Panc1 (cell line): Measurements from ENCODE around the gene RASGRF2. TPM values are rescaled to one million over a fixed set of nuclear protein-coding genes. Genes with fewer than 3 reads are reported as not detected.

Source experiments
- ATAC-seq: fragments of 200-7000 bp; cut with Tn5 transposase; 2 replicates; pipeline ENCODE4 v1.9.1; 2020; ENCODE audit warnings: mild to moderate bottlenecking, moderate library complexity
- BruUV-seq: library from RNA; stranded (reverse); fragments of 400-500 nt; replicated peaks from 2 replicates; lab custom pipeline; 2021; lab: Mats Ljungman, UMichigan
- CTCF ChIA-PET: fragments of 300-600 bp; sonication (Branson Sonifier 250); formaldehyde crosslinking; loops from one replicate; lab custom pipeline; 2022; ENCODE audit warnings: antibody characterized with exemption; lab: Charles Lee
- POLR2A ChIA-PET: fragments of 300-600 bp; sonication (Branson Sonifier 250); formaldehyde crosslinking; loops from one replicate; lab custom pipeline; 2022; ENCODE audit warnings: antibody characterized with exemption; lab: Charles Lee
- DNase-seq: peaks from one replicate; pipeline ENCODE4 v3.0.0-alpha.2; 2010; ENCODE audit warnings: low read depth, low spot score
- H3K27ac ChIP-seq: 2 replicates; pipeline ENCODE4 v1.5.1; 2011; ENCODE audit warnings: mild to moderate bottlenecking, low read length, inconsistent platforms
- H3K27me3 ChIP-seq: fragments of 200-500 bp; sonication (Bioruptor generic); 2 replicates; pipeline ENCODE4 v1.6.0; 2014; ENCODE audit warnings: low read length, inconsistent platforms; ENCODE audit not compliant: control insufficient read depth, insufficient read depth
- H3K36me3 ChIP-seq: fragments of 200-500 bp; sonication (Bioruptor generic); 2 replicates; pipeline ENCODE4 v1.5.1; 2014; ENCODE audit warnings: inconsistent platforms, mild to moderate bottlenecking, low read length, moderate library complexity; ENCODE audit not compliant: control insufficient read depth, insufficient read depth
- H3K4me1 ChIP-seq: 2 replicates; pipeline ENCODE4 v1.5.1; 2011; ENCODE audit warnings: inconsistent platforms, mild to moderate bottlenecking, low read length, moderate library complexity; ENCODE audit not compliant: control insufficient read depth, insufficient read depth
- H3K4me3 ChIP-seq, 2 experiments: 2 replicates each; pipeline ENCODE4 v1.5.1; 2011 to 2012; ENCODE audit warnings: low read depth in 2 of 2, low read length in 2 of 2, mild to moderate bottlenecking in 2 of 2, inconsistent platforms in 1 of 2, moderate library complexity in 1 of 2
- H3K9me3 ChIP-seq: fragments of 200-500 bp; sonication (Bioruptor generic); 2 replicates; pipeline ENCODE4 v1.5.1; 2014; ENCODE audit warnings: low read depth, mild to moderate bottlenecking, inconsistent platforms, low read length, moderate library complexity; ENCODE audit not compliant: control insufficient read depth, insufficient read depth
- POLR2AphosphoS5 ChIP-seq: IDR thresholded peaks from 2 replicates; pipeline ENCODE4 v1.6.1; 2012; ENCODE audit warnings: mild to moderate bottlenecking, low read depth, low read length, moderate library complexity
- SIN3A ChIP-seq: IDR thresholded peaks from 2 replicates; pipeline ENCODE4 v1.6.1; 2012; ENCODE audit warnings: low read depth, mild to moderate bottlenecking, low read length, moderate library complexity, borderline replicate concordance; ENCODE audit not compliant: insufficient read depth
- TCF7L2 ChIP-seq: IDR thresholded peaks from 2 replicates; pipeline ENCODE4 v1.6.1; 2011; ENCODE audit warnings: mild to moderate bottlenecking, low read depth, low read length, inconsistent platforms
- in situ Hi-C: cut with HindIII; loops from 2 replicates; pipeline ENCODE4 v1.10.0; 2016; ENCODE audit warnings: low sequenced_read_pairs, low pct_unique_long_range_greater_than_20kb
- intact Hi-C: fragments of 100-400 bp; cut with micrococcal nuclease; formaldehyde crosslinking; loops from one replicate; pipeline ENCODE4 v1.10.0; 2022; ENCODE audit not compliant: unreplicated experiment
- total RNA-seq: library from RNA; stranded (reverse); gene quantifications from one replicate; pipeline ENCODE4 v1.2.1, GENCODE V29; 2021; ENCODE audit not compliant: unreplicated experiment
- TF ChIP-seq, protein P1 (sequence below): fragments of 450-650 bp; IDR thresholded peaks from 2 replicates; pipeline ENCODE4 v1.5.1; 2017; ENCODE audit warnings: mild to moderate bottlenecking
- TF ChIP-seq, protein P2 (sequence below), 2 experiments: IDR thresholded peaks; 2 replicates each; pipeline ENCODE4 v1.6.1; 2011 to 2012; ENCODE audit warnings: low read depth in 2 of 2, control low read depth in 1 of 2, low read length in 1 of 2, mild to moderate bottlenecking in 1 of 2, moderate library complexity in 1 of 2; ENCODE audit not compliant: insufficient read depth in 1 of 2

The RASGRF2 gene
- total RNA-seq, 1 experiment from 2014 or later, result 4.7 TPM

DNA sequence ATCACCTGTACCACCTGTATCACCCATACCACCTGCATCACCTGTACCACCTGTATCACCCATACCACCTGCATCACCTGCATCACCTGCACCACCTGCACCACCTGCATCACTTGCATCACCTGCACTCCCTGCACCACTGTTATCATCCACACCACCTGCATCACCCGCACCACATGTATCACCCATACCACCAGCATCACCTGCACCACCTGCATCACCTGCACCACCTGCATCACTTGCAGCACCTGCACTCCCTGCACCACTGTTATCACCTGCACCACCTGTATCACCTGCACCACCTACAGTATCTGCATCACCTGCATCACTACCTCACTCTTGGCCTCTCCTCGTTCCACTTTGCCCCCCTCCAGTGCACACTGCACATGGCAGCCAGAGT is 209.8 kb downstream of the RASGRF2 start:
- ATAC-seq (no peak), DNase-seq (no peak)
- ChIA-PET CTCF (no interaction called here), POLR2A (no interaction called here)
- intact Hi-C loops, result loop anchor here (10.0 kb wide), 1 partner anchor 485 kb away; no protein-coding TSS in a partner anchor
- Histone ChIP-seq H3K27ac (no peak overlapping the region), H3K4me3 (no peak overlapping the region), H3K27me3 (no peaks in the 10 kb centered on the region), H3K9me3 (no peaks in the 10 kb centered on the region), H3K36me3 (no peaks in the 10 kb centered on the region), H3K4me1 (no peaks in the 10 kb centered on the region)
- in situ Hi-C loops, result no loop called here
- no peak for TF ChIP-seq SIN3A
- TF ChIP-seq POLR2AphosphoS5, result no peak
- TF ChIP-seq, protein P1, sequence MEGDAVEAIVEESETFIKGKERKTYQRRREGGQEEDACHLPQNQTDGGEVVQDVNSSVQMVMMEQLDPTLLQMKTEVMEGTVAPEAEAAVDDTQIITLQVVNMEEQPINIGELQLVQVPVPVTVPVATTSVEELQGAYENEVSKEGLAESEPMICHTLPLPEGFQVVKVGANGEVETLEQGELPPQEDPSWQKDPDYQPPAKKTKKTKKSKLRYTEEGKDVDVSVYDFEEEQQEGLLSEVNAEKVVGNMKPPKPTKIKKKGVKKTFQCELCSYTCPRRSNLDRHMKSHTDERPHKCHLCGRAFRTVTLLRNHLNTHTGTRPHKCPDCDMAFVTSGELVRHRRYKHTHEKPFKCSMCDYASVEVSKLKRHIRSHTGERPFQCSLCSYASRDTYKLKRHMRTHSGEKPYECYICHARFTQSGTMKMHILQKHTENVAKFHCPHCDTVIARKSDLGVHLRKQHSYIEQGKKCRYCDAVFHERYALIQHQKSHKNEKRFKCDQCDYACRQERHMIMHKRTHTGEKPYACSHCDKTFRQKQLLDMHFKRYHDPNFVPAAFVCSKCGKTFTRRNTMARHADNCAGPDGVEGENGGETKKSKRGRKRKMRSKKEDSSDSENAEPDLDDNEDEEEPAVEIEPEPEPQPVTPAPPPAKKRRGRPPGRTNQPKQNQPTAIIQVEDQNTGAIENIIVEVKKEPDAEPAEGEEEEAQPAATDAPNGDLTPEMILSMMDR, result no peak
- TF ChIP-seq, protein P2, sequence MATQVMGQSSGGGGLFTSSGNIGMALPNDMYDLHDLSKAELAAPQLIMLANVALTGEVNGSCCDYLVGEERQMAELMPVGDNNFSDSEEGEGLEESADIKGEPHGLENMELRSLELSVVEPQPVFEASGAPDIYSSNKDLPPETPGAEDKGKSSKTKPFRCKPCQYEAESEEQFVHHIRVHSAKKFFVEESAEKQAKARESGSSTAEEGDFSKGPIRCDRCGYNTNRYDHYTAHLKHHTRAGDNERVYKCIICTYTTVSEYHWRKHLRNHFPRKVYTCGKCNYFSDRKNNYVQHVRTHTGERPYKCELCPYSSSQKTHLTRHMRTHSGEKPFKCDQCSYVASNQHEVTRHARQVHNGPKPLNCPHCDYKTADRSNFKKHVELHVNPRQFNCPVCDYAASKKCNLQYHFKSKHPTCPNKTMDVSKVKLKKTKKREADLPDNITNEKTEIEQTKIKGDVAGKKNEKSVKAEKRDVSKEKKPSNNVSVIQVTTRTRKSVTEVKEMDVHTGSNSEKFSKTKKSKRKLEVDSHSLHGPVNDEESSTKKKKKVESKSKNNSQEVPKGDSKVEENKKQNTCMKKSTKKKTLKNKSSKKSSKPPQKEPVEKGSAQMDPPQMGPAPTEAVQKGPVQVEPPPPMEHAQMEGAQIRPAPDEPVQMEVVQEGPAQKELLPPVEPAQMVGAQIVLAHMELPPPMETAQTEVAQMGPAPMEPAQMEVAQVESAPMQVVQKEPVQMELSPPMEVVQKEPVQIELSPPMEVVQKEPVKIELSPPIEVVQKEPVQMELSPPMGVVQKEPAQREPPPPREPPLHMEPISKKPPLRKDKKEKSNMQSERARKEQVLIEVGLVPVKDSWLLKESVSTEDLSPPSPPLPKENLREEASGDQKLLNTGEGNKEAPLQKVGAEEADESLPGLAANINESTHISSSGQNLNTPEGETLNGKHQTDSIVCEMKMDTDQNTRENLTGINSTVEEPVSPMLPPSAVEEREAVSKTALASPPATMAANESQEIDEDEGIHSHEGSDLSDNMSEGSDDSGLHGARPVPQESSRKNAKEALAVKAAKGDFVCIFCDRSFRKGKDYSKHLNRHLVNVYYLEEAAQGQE (IDR thresholded peaks at IDR 0.05; ENCODE audit: insufficient read depth in 1 of 2, low read depth in 2 of 2, low read length in 1 of 2), result no peak
- TF ChIP-seq TCF7L2, result no peak
- BruUV-seq, result no TSS peak

DNA sequence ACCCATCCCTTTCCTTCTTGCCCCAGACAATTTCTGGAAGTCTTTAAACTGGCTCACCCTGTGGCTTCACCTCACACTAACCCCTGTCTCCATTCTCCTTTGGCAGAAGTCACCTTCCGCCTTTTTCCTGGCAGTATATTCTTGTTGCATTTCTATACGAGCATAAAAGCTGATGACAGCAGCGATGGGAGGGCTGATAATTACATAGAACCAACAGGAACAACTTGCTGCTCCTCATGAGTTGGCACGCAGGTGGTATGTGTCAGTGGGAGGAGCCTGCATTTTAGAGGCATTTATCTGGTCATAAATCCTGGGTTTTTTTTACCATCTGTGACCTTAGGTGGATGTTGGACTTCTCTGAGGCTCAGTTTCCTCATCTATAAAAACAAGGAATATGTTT is 211.6 kb downstream of the RASGRF2 start:
- in situ Hi-C loops, result no loop called here
- intact Hi-C loops, result no loop called here
- H3K27ac ChIP-seq, result no peak overlapping the region
- H3K36me3 ChIP-seq, result no peaks in the 10 kb centered on the region
- no TSS peak for BruUV-seq
- no peaks in the 10 kb centered on the region for H3K27me3 ChIP-seq
- no peaks in the 10 kb centered on the region for H3K4me1 ChIP-seq
- DNase-seq, result no peak
- H3K9me3 ChIP-seq, result no peaks in the 10 kb centered on the region
- POLR2A ChIA-PET, result no interaction called here
- CTCF ChIA-PET, result no interaction called here
- TF ChIP-seq, protein P2 (IDR thresholded peaks at IDR 0.05; ENCODE audit: insufficient read depth in 1 of 2, low read depth in 2 of 2, low read length in 1 of 2), result no peak
- TF ChIP-seq POLR2AphosphoS5, result no peak
- no peak for ATAC-seq
- H3K4me3 ChIP-seq, result no peak overlapping the region
